ENCODE results near the gene RDH13. TPM values are rescaled to one million over a fixed set of nuclear protein-coding genes. Genes with fewer than 3 reads are reported as not detected.

RDH13 gene
- total and polyA plus RNA-seq, 2 of the 8 experiments (the other 6 are each of a cell fraction or from before 2014, with no cell fraction given): 15.9 to 31.5 TPM

DNA sequence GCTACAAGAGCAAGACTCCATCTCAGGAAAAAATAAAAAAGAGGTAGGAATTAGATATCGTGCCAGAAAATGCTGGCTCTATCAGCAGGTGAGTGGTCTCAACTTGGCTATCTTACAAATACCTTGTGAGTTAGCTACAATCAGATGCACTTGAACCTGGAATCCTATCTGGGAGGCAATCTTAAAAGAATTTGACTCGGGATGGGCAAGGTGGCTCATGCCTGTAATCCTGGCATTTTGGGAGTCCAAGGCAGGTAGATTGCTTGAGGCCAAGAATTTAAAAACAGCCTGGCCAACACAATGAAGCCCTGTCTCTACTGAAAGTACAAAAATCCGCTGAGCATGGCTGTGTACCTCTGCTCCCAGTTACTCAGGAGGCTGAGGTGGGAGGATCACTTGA is 67.4 kb downstream of the RDH13 start (continued):
- TF ChIP-seq, protein P1, sequence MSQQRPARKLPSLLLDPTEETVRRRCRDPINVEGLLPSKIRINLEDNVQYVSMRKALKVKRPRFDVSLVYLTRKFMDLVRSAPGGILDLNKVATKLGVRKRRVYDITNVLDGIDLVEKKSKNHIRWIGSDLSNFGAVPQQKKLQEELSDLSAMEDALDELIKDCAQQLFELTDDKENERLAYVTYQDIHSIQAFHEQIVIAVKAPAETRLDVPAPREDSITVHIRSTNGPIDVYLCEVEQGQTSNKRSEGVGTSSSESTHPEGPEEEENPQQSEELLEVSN (IDR thresholded peaks at IDR 0.05): no peak
- TF ChIP-seq SIRT6 (IDR thresholded peaks at IDR 0.05; ENCODE audit: low read length): no peak
- TF ChIP-seq MAFK (IDR thresholded peaks at IDR 0.05; ENCODE audit: low read depth, low read length): no peak
- no peak for TF ChIP-seq KDM4A (IDR thresholded peaks at IDR 0.05; ENCODE audit: low read depth, low read length, severe bottlenecking)

Other genes starting within 250 kb of the RDH13 start
- gene KIR3DL1, start 246.7 kb downstream of the RDH13 start, total RNA-seq (2021; fragmentation: NEBNext Ultra II Directional; extraction: Animal tissue kit (Norgen Biotek cat#: 25700)): not detected in 2 replicates
- not detected in 2 replicates for gene KIR3DL1, start 246.7 kb downstream of the RDH13 start, polyA plus RNA-seq (2011; rRNA removed)
- not detected in 2 replicates for gene KIR2DS4, start 230.5 kb downstream of the RDH13 start, total RNA-seq (2021; fragmentation: NEBNext Ultra II Directional; extraction: Animal tissue kit (Norgen Biotek cat#: 25700))
- gene KIR2DS4, start 230.5 kb downstream of the RDH13 start, polyA plus RNA-seq (2011; rRNA removed): not detected in 2 replicates
- not detected in 2 replicates for gene KIR3DL2, start 212.7 kb downstream of the RDH13 start, total RNA-seq (2021; fragmentation: NEBNext Ultra II Directional; extraction: Animal tissue kit (Norgen Biotek cat#: 25700))
- gene KIR3DL2, start 212.7 kb downstream of the RDH13 start, polyA plus RNA-seq (2011; rRNA removed): not detected in 2 replicates
- not detected in 2 replicates for gene FCAR, start 188.9 kb downstream of the RDH13 start, total RNA-seq (2021; fragmentation: NEBNext Ultra II Directional; extraction: Animal tissue kit (Norgen Biotek cat#: 25700))
- not detected in 2 replicates for gene FCAR, start 188.9 kb downstream of the RDH13 start, polyA plus RNA-seq (2011; rRNA removed)
- 4.6 and 5.1 TPM in 2 replicates for gene NCR1, start 157.0 kb downstream of the RDH13 start, total RNA-seq (2021; fragmentation: NEBNext Ultra II Directional; extraction: Animal tissue kit (Norgen Biotek cat#: 25700))
- gene NCR1, start 157.0 kb downstream of the RDH13 start, polyA plus RNA-seq (2011; rRNA removed): 1.5 and 2.3 TPM in 2 replicates
- gene NLRP7, start 115.6 kb downstream of the RDH13 start, total RNA-seq (2021; fragmentation: NEBNext Ultra II Directional; extraction: Animal tissue kit (Norgen Biotek cat#: 25700)): 0.91 and 0.96 TPM in 2 replicates
- 0.75 and 1.2 TPM in 2 replicates for gene NLRP7, start 115.6 kb downstream of the RDH13 start, polyA plus RNA-seq (2011; rRNA removed)
- gene NLRP2, start 96.8 kb downstream of the RDH13 start, total RNA-seq (2021; fragmentation: NEBNext Ultra II Directional; extraction: Animal tissue kit (Norgen Biotek cat#: 25700)): 2.5 TPM in 2 replicates
- 0.62 and 0.71 TPM in 2 replicates for gene NLRP2, start 96.8 kb downstream of the RDH13 start, polyA plus RNA-seq (2011; rRNA removed)
- 0.26 TPM in 1 of 2 replicates, not detected in the other for gene GP6, start 24.9 kb downstream of the RDH13 start, total RNA-seq (2021; fragmentation: NEBNext Ultra II Directional; extraction: Animal tissue kit (Norgen Biotek cat#: 25700))
- 0.18 and 0.42 TPM in 2 replicates for gene GP6, start 24.9 kb downstream of the RDH13 start, polyA plus RNA-seq (2011; rRNA removed)
- 30.2 and 37.0 TPM in 2 replicates for gene EPS8L1, start 12.7 kb upstream of the RDH13 start, total RNA-seq (2021; fragmentation: NEBNext Ultra II Directional; extraction: Animal tissue kit (Norgen Biotek cat#: 25700))
- 19.8 and 33.6 TPM in 2 replicates for gene EPS8L1, start 12.7 kb upstream of the RDH13 start, polyA plus RNA-seq (2011; rRNA removed)
- gene PPP1R12C, start 54.5 kb upstream of the RDH13 start, total RNA-seq (2021; fragmentation: NEBNext Ultra II Directional; extraction: Animal tissue kit (Norgen Biotek cat#: 25700)): 71.5 and 88.8 TPM in 2 replicates
- 31.7 and 49.5 TPM in 2 replicates for gene PPP1R12C, start 54.5 kb upstream of the RDH13 start, polyA plus RNA-seq (2011; rRNA removed)
- gene TNNT1, start 86.1 kb upstream of the RDH13 start, total RNA-seq (2021; fragmentation: NEBNext Ultra II Directional; extraction: Animal tissue kit (Norgen Biotek cat#: 25700)): 107 and 115 TPM in 2 replicates
- 69.6 and 97.9 TPM in 2 replicates for gene TNNT1, start 86.1 kb upstream of the RDH13 start, polyA plus RNA-seq (2011; rRNA removed)
- gene TNNI3, start 94.6 kb upstream of the RDH13 start, total RNA-seq (2021; fragmentation: NEBNext Ultra II Directional; extraction: Animal tissue kit (Norgen Biotek cat#: 25700)): 16.6 and 16.9 TPM in 2 replicates
- 56.0 and 67.9 TPM in 2 replicates for gene TNNI3, start 94.6 kb upstream of the RDH13 start, polyA plus RNA-seq (2011; rRNA removed)
- 5.4 and 5.7 TPM in 2 replicates for gene DNAAF3, start 103.5 kb upstream of the RDH13 start, total RNA-seq (2021; fragmentation: NEBNext Ultra II Directional; extraction: Animal tissue kit (Norgen Biotek cat#: 25700))
- 8.0 and 13.8 TPM in 2 replicates for gene DNAAF3, start 103.5 kb upstream of the RDH13 start, polyA plus RNA-seq (2011; rRNA removed)
- 0.35 and 0.99 TPM in 2 replicates for gene SYT5, start 117.1 kb upstream of the RDH13 start, total RNA-seq (2021; fragmentation: NEBNext Ultra II Directional; extraction: Animal tissue kit (Norgen Biotek cat#: 25700))
- 0.67 and 1.6 TPM in 2 replicates for gene SYT5, start 117.1 kb upstream of the RDH13 start, polyA plus RNA-seq (2011; rRNA removed)
- 0.21 and 0.30 TPM in 2 replicates for gene PTPRH, start 146.4 kb upstream of the RDH13 start, total RNA-seq (2021; fragmentation: NEBNext Ultra II Directional; extraction: Animal tissue kit (Norgen Biotek cat#: 25700))
- 0.39 and 1.1 TPM in 2 replicates for gene PTPRH, start 146.4 kb upstream of the RDH13 start, polyA plus RNA-seq (2011; rRNA removed)
- 2.0 and 2.1 TPM in 2 replicates for gene TMEM86B, start 165.6 kb upstream of the RDH13 start, total RNA-seq (2021; fragmentation: NEBNext Ultra II Directional; extraction: Animal tissue kit (Norgen Biotek cat#: 25700))
- 2.9 and 4.2 TPM in 2 replicates for gene TMEM86B, start 165.6 kb upstream of the RDH13 start, polyA plus RNA-seq (2011; rRNA removed)
- gene PPP6R1, start 195.9 kb upstream of the RDH13 start, total RNA-seq (2021; fragmentation: NEBNext Ultra II Directional; extraction: Animal tissue kit (Norgen Biotek cat#: 25700)): 74.4 and 75.6 TPM in 2 replicates
- gene PPP6R1, start 195.9 kb upstream of the RDH13 start, polyA plus RNA-seq (2011; rRNA removed): 36.4 and 52.5 TPM in 2 replicates
- gene HSPBP1, start 217.0 kb upstream of the RDH13 start, total RNA-seq (2021; fragmentation: NEBNext Ultra II Directional; extraction: Animal tissue kit (Norgen Biotek cat#: 25700)): 63.4 and 68.8 TPM in 2 replicates
- 100 and 111 TPM in 2 replicates for gene HSPBP1, start 217.0 kb upstream of the RDH13 start, polyA plus RNA-seq (2011; rRNA removed)
- 32.7 and 33.6 TPM in 2 replicates for gene BRSK1, start 220.8 kb upstream of the RDH13 start, total RNA-seq (2021; fragmentation: NEBNext Ultra II Directional; extraction: Animal tissue kit (Norgen Biotek cat#: 25700))
- gene BRSK1, start 220.8 kb upstream of the RDH13 start, polyA plus RNA-seq (2011; rRNA removed): 27.6 and 55.2 TPM in 2 replicates